Body of pancreas (tissue), 4 donors: Measurements from ENCODE around the gene H1-8.

ENCODE experiments used
- CTCF ChIP-seq, 7 experiments: fragments of 450-650 bp in 4 of 7; fragments of 200-600 bp in 3 of 7; sonication (generic) in 3 of 7; IDR thresholded peaks; one replicate each; pipeline ENCODE4 v1.5.1; 2016 to 2019; ENCODE audit warnings: antibody characterized with exemption in 7 of 7
- POLR2A ChIP-seq, 3 donors: fragments of 450-650 bp; IDR thresholded peaks; one replicate each; pipeline ENCODE4 v1.6.1; 2016; ENCODE audit warnings: antibody characterized with exemption in 3 of 3, mild to moderate bottlenecking in 2 of 3

- TF ChIP-seq POLR2A (IDR thresholded peaks at IDR 0.05) (no peak), CTCF (IDR thresholded peaks at IDR 0.05) (no peak)
These were observed 29.3 kb upstream of the H1-8 start for GRCh38 chr3:129513705-129514104.
